Measurements from ENCODE around the gene CELA3B.

DNA sequence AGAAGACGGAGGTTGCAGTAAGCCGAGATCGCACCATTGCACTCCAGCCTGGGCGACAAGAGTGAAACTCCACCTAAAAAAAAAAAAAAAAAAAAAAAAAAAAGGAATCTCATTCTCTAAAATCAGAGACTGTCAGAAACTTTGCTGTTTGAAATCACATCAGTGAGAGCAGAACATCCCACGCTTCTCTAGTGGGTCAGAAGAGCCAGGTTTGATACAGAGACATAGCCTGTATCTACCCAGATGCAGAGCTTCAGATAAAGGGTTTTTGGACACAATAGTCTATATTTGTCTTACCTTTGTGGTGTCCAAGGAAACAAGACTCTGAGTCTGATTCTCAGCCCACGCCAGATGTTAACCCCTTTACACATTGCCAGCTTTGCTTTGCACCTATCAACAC is 44.2 kb downstream of the CELA3B start:
- TF ChIP-seq POLR2A (IDR thresholded peaks at IDR 0.05) (no peak), EP300 (IDR thresholded peaks at IDR 0.05) (no peak), POLR2AphosphoS5 (IDR thresholded peaks at IDR 0.05) (no peak)
- TF ChIP-seq, protein P1, sequence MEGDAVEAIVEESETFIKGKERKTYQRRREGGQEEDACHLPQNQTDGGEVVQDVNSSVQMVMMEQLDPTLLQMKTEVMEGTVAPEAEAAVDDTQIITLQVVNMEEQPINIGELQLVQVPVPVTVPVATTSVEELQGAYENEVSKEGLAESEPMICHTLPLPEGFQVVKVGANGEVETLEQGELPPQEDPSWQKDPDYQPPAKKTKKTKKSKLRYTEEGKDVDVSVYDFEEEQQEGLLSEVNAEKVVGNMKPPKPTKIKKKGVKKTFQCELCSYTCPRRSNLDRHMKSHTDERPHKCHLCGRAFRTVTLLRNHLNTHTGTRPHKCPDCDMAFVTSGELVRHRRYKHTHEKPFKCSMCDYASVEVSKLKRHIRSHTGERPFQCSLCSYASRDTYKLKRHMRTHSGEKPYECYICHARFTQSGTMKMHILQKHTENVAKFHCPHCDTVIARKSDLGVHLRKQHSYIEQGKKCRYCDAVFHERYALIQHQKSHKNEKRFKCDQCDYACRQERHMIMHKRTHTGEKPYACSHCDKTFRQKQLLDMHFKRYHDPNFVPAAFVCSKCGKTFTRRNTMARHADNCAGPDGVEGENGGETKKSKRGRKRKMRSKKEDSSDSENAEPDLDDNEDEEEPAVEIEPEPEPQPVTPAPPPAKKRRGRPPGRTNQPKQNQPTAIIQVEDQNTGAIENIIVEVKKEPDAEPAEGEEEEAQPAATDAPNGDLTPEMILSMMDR (IDR thresholded peaks at IDR 0.05) = no peak

Measured in suprapubic skin (tissue), 4 donors.